Measurements from ENCODE around the gene LNPK. TPM values are rescaled to one million over a fixed set of nuclear protein-coding genes. Genes with fewer than 3 reads are reported as not detected.

The LNPK gene
- total and polyA plus RNA-seq, 9 of the 15 experiments (the other 6 are each of a cell fraction or from before 2014, with no cell fraction given): 6.4 to 40.4 (median 21.3) TPM

DNA sequence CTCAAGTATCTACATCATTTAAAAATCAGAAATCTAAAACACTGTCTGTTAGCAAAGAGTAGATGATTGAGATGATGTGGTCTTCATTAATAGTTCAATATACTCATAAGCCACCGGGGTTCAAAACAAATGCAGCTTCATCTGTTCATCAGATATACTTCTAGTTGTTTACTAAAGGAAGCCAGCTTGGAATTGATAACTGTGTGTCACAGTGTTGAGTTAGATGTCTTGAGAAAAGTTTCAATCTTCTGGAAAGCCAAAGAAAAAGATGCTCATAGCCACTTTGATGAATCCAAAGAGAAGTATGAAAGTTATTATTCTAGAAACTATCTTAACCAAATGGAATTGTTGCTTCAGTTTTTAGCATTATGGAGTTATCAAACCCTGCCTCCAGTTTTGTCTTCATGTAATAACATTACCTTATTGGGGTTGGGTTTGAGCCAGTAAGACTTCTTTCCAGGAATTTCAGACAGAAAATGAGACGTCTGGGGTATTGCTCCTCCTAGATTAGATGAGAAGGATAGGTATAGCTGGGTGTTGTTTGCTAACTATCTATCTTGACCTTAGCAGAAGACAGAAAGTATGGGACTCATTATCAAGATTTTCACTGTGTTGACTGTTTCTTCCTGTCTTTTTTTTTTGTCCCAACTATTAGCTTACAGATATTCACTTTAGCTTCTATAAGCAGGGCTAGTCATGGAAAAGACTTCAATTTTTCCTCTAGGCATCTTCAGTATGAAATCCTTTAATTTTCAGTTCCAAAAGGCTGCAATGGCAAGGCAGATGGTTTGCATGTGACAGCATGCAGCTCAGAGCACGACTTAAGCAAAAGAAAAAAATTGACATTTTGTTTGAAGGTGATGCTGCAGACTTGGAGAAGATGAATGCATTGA is 66.5 kb downstream of the LNPK start (continued):
- TF ChIP-seq, protein P1, sequence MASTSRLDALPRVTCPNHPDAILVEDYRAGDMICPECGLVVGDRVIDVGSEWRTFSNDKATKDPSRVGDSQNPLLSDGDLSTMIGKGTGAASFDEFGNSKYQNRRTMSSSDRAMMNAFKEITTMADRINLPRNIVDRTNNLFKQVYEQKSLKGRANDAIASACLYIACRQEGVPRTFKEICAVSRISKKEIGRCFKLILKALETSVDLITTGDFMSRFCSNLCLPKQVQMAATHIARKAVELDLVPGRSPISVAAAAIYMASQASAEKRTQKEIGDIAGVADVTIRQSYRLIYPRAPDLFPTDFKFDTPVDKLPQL (IDR thresholded peaks at IDR 0.05; ENCODE audit: extremely low read depth, insufficient read length): no peak
- TF ChIP-seq FOXA3 (CRISPR knock-in tag; conservative IDR thresholded peaks at IDR 0.05 in 1 of 2, IDR thresholded peaks at IDR 0.05 in 1 of 2): peak in 1 of 2 experiments; percentile 95; a peak in 2 of 4 replicates
- peak; percentile 69 for TF ChIP-seq ZNF766 (CRISPR knock-in tag; conservative IDR thresholded peaks at IDR 0.05)
- TF ChIP-seq, protein P2, sequence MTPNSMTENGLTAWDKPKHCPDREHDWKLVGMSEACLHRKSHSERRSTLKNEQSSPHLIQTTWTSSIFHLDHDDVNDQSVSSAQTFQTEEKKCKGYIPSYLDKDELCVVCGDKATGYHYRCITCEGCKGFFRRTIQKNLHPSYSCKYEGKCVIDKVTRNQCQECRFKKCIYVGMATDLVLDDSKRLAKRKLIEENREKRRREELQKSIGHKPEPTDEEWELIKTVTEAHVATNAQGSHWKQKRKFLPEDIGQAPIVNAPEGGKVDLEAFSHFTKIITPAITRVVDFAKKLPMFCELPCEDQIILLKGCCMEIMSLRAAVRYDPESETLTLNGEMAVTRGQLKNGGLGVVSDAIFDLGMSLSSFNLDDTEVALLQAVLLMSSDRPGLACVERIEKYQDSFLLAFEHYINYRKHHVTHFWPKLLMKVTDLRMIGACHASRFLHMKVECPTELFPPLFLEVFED (CRISPR knock-in tag; conservative IDR thresholded peaks at IDR 0.05): no peak
- TF ChIP-seq CREB1 (IDR thresholded peaks at IDR 0.05): no peak
- no peak for TF ChIP-seq CREB1 (CRISPR knock-in tag; IDR thresholded peaks at IDR 0.05)
- peak; percentile 100 for TF ChIP-seq SMAD4 (CRISPR knock-in tag; conservative IDR thresholded peaks at IDR 0.05)
- TF ChIP-seq, protein P3, sequence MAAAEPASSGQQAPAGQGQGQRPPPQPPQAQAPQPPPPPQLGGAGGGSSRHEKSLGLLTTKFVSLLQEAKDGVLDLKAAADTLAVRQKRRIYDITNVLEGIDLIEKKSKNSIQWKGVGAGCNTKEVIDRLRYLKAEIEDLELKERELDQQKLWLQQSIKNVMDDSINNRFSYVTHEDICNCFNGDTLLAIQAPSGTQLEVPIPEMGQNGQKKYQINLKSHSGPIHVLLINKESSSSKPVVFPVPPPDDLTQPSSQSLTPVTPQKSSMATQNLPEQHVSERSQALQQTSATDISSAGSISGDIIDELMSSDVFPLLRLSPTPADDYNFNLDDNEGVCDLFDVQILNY (CRISPR knock-in tag; IDR thresholded peaks at IDR 0.05): no peak
- TF ChIP-seq KLF16 (IDR thresholded peaks at IDR 0.05): peak; percentile 65; the same call in 1 of the 2 replicates
- TF ChIP-seq, protein P4, sequence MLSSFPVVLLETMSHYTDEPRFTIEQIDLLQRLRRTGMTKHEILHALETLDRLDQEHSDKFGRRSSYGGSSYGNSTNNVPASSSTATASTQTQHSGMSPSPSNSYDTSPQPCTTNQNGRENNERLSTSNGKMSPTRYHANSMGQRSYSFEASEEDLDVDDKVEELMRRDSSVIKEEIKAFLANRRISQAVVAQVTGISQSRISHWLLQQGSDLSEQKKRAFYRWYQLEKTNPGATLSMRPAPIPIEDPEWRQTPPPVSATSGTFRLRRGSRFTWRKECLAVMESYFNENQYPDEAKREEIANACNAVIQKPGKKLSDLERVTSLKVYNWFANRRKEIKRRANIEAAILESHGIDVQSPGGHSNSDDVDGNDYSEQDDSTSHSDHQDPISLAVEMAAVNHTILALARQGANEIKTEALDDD (IDR thresholded peaks at IDR 0.05): peak; percentile 80; the same call in 1 of the 2 replicates
- TF ChIP-seq ZNF589 (CRISPR knock-in tag; IDR thresholded peaks at IDR 0.05; ENCODE audit: low read depth): no peak
- TF ChIP-seq MTA2 (IDR thresholded peaks at IDR 0.05; ENCODE audit: low read depth): peak; percentile 90
- TF ChIP-seq, protein P5, sequence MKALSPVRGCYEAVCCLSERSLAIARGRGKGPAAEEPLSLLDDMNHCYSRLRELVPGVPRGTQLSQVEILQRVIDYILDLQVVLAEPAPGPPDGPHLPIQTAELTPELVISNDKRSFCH (CRISPR knock-in tag; IDR thresholded peaks at IDR 0.05): no peak
- TF ChIP-seq, protein P5 (tag; IDR thresholded peaks at IDR 0.05): peak; percentile 81; the same call in 1 of the 2 replicates
- TF ChIP-seq, protein P6, sequence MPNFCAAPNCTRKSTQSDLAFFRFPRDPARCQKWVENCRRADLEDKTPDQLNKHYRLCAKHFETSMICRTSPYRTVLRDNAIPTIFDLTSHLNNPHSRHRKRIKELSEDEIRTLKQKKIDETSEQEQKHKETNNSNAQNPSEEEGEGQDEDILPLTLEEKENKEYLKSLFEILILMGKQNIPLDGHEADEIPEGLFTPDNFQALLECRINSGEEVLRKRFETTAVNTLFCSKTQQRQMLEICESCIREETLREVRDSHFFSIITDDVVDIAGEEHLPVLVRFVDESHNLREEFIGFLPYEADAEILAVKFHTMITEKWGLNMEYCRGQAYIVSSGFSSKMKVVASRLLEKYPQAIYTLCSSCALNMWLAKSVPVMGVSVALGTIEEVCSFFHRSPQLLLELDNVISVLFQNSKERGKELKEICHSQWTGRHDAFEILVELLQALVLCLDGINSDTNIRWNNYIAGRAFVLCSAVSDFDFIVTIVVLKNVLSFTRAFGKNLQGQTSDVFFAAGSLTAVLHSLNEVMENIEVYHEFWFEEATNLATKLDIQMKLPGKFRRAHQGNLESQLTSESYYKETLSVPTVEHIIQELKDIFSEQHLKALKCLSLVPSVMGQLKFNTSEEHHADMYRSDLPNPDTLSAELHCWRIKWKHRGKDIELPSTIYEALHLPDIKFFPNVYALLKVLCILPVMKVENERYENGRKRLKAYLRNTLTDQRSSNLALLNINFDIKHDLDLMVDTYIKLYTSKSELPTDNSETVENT (CRISPR knock-in tag; IDR thresholded peaks at IDR 0.05): no peak
- no peak for TF ChIP-seq FOS (IDR thresholded peaks at IDR 0.05; ENCODE audit: extremely low read depth, insufficient read length)
- no peak for TF ChIP-seq SRSF1 (IDR thresholded peaks at IDR 0.05; ENCODE audit: low read depth, low read length)
- TF ChIP-seq BCOR (IDR thresholded peaks at IDR 0.05): peak; percentile 51; the same call in 1 of the 2 replicates
- TF ChIP-seq, protein P7, sequence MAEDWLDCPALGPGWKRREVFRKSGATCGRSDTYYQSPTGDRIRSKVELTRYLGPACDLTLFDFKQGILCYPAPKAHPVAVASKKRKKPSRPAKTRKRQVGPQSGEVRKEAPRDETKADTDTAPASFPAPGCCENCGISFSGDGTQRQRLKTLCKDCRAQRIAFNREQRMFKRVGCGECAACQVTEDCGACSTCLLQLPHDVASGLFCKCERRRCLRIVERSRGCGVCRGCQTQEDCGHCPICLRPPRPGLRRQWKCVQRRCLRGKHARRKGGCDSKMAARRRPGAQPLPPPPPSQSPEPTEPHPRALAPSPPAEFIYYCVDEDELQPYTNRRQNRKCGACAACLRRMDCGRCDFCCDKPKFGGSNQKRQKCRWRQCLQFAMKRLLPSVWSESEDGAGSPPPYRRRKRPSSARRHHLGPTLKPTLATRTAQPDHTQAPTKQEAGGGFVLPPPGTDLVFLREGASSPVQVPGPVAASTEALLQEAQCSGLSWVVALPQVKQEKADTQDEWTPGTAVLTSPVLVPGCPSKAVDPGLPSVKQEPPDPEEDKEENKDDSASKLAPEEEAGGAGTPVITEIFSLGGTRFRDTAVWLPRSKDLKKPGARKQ (CRISPR knock-in tag; IDR thresholded peaks at IDR 0.05): no peak

Data from K562 (cell line).